ENCODE measurements around the gene MUTYH. TPM values are rescaled to one million over a fixed set of nuclear protein-coding genes. Genes with fewer than 3 reads are reported as not detected.

MUTYH gene
- total RNA-seq, 2 experiments from 2014 or later: 52.6 to 70.1 TPM

- DNase-seq (ENCODE audit: low spot score): no peak
- Histone ChIP-seq H3K9me3 (ENCODE audit: low read length) (no peaks in the 10 kb centered on the region), H3K79me2 (ENCODE audit: insufficient read depth, low read depth, low read length) (no peaks in the 10 kb centered on the region), H4K20me1 (ENCODE audit: insufficient read depth, low read length) (no peaks in the 10 kb centered on the region), H3K27ac (ENCODE audit: low read depth, low read length, poor library complexity, severe bottlenecking) (no peak overlapping the region), H3K4me2 (ENCODE audit: low read length) (no peak overlapping the region), H3K9me2 (ENCODE audit: insufficient read depth, low read length) (no peaks in the 10 kb centered on the region), H2AFZ (ENCODE audit: low read length) (no peak overlapping the region), H3K4me3 (ENCODE audit: low read depth, low read length, poor library complexity, severe bottlenecking) (no peak overlapping the region), H3K36me3 (ENCODE audit: insufficient read depth, low read length) (peaks cover 37% of the 10 kb centered on the region), H3K4me1 (ENCODE audit: insufficient read depth, low read length, poor library complexity, severe bottlenecking) (no peaks in the 10 kb centered on the region)
- CTCF ChIA-PET (ENCODE audit: unreplicated experiment): interaction anchor here (1.1 kb wide), 1 partner anchor 151 kb away, joined by 4 read pairs; the partner anchor contains the start of genes CCDC163 and MMACHC
- no TSS peak for BruUV-seq (replicated peaks)
- no peak for TF ChIP-seq CTCF (conservative IDR thresholded peaks at IDR 0.05; ENCODE audit: low read length)
- TF ChIP-seq EZH2phosphoT487 (IDR thresholded peaks at IDR 0.05; ENCODE audit: borderline replicate concordance, low read depth, low read length): no peak
- intact Hi-C loops (cut with micrococcal nuclease; ENCODE audit: unreplicated experiment): no loop called here
- POLR2A ChIA-PET: interaction anchor here (0.6 to 2.1 kb wide), 2 partner anchors 8 to 146 kb away, joined by 4 to 13 read pairs; partner anchors contain the start of genes MUTYH and TOE1
Measured at GRCh38 chr1:45348609-45348965, 8.3 kb upstream of the MUTYH start.

GRCh38 chr1:45348020-45348419, 7.8 kb upstream of the MUTYH start:
- no peak for DNase-seq (ENCODE audit: low spot score)
- Histone ChIP-seq H3K36me3 (ENCODE audit: insufficient read depth, low read length) (peaks cover 43% of the 10 kb centered on the region), H3K4me3 (ENCODE audit: low read depth, low read length, poor library complexity, severe bottlenecking) (no peak overlapping the region), H3K27ac (ENCODE audit: low read depth, low read length, poor library complexity, severe bottlenecking) (no peak overlapping the region), H2AFZ (ENCODE audit: low read length) (no peak overlapping the region), H3K4me2 (ENCODE audit: low read length) (no peak overlapping the region), H3K9me3 (ENCODE audit: low read length) (no peaks in the 10 kb centered on the region), H3K79me2 (ENCODE audit: insufficient read depth, low read depth, low read length) (no peaks in the 10 kb centered on the region), H4K20me1 (ENCODE audit: insufficient read depth, low read length) (no peaks in the 10 kb centered on the region), H3K4me1 (ENCODE audit: insufficient read depth, low read length, poor library complexity, severe bottlenecking) (no peaks in the 10 kb centered on the region), H3K9me2 (ENCODE audit: insufficient read depth, low read length) (no peaks in the 10 kb centered on the region)
- CTCF ChIA-PET (ENCODE audit: unreplicated experiment): interaction anchor here (0.5 to 1.1 kb wide), 2 partner anchors 128 to 152 kb away, joined by 3 to 4 read pairs; partner anchors contain the start of genes CCDC163 and MMACHC
- no TSS peak for BruUV-seq (replicated peaks)
- POLR2A ChIA-PET: interaction anchor here (2.1 kb wide), 1 partner anchor 8 kb away, joined by 13 read pairs; the partner anchor contains the start of genes MUTYH and TOE1
- intact Hi-C loops (cut with micrococcal nuclease; ENCODE audit: unreplicated experiment): no loop called here
- TF ChIP-seq EZH2phosphoT487 (IDR thresholded peaks at IDR 0.05; ENCODE audit: borderline replicate concordance, low read depth, low read length) (no peak), CTCF (conservative IDR thresholded peaks at IDR 0.05; ENCODE audit: low read length) (no peak)

DNA sequence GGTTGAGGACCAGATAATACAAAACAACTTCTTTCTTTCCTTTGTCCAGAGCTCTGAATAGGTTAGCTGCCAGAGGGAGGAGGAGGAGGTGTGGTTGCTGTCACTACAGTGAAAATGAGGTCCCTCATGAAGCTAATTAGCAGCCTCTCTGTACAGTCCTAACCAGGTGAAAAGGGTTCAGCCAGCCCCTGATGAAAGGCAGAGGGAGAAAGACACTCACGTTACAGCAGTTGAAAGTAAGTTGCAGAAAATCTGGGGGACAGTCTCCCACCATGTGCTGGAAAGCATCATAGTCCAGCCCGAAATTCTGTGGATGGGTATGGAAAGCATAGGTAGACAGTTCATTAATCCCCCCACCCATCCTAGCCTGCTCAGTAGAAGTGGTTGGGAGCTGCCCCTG, 6.2 kb upstream of the MUTYH start:
- CTCF ChIA-PET (ENCODE audit: unreplicated experiment): interaction anchor here (1.1 kb wide), 1 partner anchor 10 kb away, joined by 3 read pairs; no protein-coding TSS in a partner anchor
- intact Hi-C loops (cut with micrococcal nuclease; ENCODE audit: unreplicated experiment): no loop called here
- BruUV-seq (replicated peaks): no TSS peak
- Histone ChIP-seq H3K36me3 (ENCODE audit: insufficient read depth, low read length) (peaks cover 59% of the 10 kb centered on the region), H3K4me2 (ENCODE audit: low read length) (no peak overlapping the region), H3K79me2 (ENCODE audit: insufficient read depth, low read depth, low read length) (peaks cover 9% of the 10 kb centered on the region), H4K20me1 (ENCODE audit: insufficient read depth, low read length) (no peaks in the 10 kb centered on the region), H3K27ac (ENCODE audit: low read depth, low read length, poor library complexity, severe bottlenecking) (no peak overlapping the region), H3K9me3 (ENCODE audit: low read length) (no peaks in the 10 kb centered on the region), H2AFZ (ENCODE audit: low read length) (no peak overlapping the region), H3K4me1 (ENCODE audit: insufficient read depth, low read length, poor library complexity, severe bottlenecking) (peaks cover 10% of the 10 kb centered on the region), H3K9me2 (ENCODE audit: insufficient read depth, low read length) (no peaks in the 10 kb centered on the region), H3K4me3 (ENCODE audit: low read depth, low read length, poor library complexity, severe bottlenecking) (no peak overlapping the region)
- no peak for TF ChIP-seq CTCF (conservative IDR thresholded peaks at IDR 0.05; ENCODE audit: low read length)
- TF ChIP-seq EZH2phosphoT487 (IDR thresholded peaks at IDR 0.05; ENCODE audit: borderline replicate concordance, low read depth, low read length): no peak
- DNase-seq (ENCODE audit: low spot score): no peak
- POLR2A ChIA-PET: no interaction called here
